A673 (cell line): ENCODE measurements around the gene KCNMA1.

ENCODE experiments used
- CTCF ChIP-seq: fragments of 300-800, 200-600 bp; sonication (generic); conservative IDR thresholded peaks from 2 replicates; pipeline ENCODE4 v1.5.1; 2017; ENCODE audit warnings: low read depth, mild to moderate bottlenecking, antibody characterized with exemption, low read length, moderate library complexity, mixed read lengths
- EZH2 ChIP-seq: fragments of 200-600 bp; sonication (generic); IDR thresholded peaks from 2 replicates; pipeline ENCODE4 v1.6.1; 2017; ENCODE audit warnings: borderline replicate concordance, low read depth, mild to moderate bottlenecking, mixed read lengths, antibody characterized with exemption, low read length; ENCODE audit not compliant: poor library complexity, severe bottlenecking

GRCh38 chr10:77578583-77579227, 58.9 kb downstream of the KCNMA1 start:
- TF ChIP-seq CTCF (no peak), EZH2 (no peak)
